Chondrocyte (in vitro differentiated cells): ENCODE results near the gene KIAA2012. TPM values are rescaled to one million over a fixed set of nuclear protein-coding genes. Genes with fewer than 3 reads are reported as not detected.

Source experiments
- DNase-seq: peaks from one replicate; pipeline ENCODE4 v3.0.0; 2021; ENCODE audit warnings: mixed read lengths, low spot score
- H3K27ac Mint-ChIP-seq: one replicate; pipeline ENCODE4 v1.8.0; 2021; ENCODE audit warnings: mild to moderate bottlenecking, moderate library complexity, mixed read lengths; ENCODE audit not compliant: unreplicated experiment
- H3K27me3 Mint-ChIP-seq: 2 replicates; pipeline ENCODE4 v1.8.0; 2021; ENCODE audit warnings: low read depth, mixed read lengths
- H3K36me3 Mint-ChIP-seq: 2 replicates; pipeline ENCODE4 v1.8.0; 2021; ENCODE audit warnings: low read depth, mixed read lengths
- H3K4me1 Mint-ChIP-seq: 2 replicates; pipeline ENCODE4 v1.8.0; 2021; ENCODE audit warnings: low read depth, mild to moderate bottlenecking, mixed read lengths
- H3K4me3 Mint-ChIP-seq: one replicate; pipeline ENCODE4 v1.8.0; 2021; ENCODE audit warnings: mild to moderate bottlenecking, moderate library complexity, mixed read lengths; ENCODE audit not compliant: unreplicated experiment
- H3K9me3 Mint-ChIP-seq: 2 replicates; pipeline ENCODE4 v1.8.0; 2021; ENCODE audit warnings: low read depth, mixed read lengths
- total RNA-seq: library from RNA; stranded (reverse); gene quantifications from 3 replicates; pipeline ENCODE4 v1.2.1, GENCODE V29; 2021
- TF ChIP-seq, protein P1 (sequence below): fragments of 200-600 bp; sonication (generic); IDR thresholded peaks from 2 replicates; pipeline ENCODE4 v1.5.0; 2021; ENCODE audit warnings: antibody characterized with exemption, mild to moderate bottlenecking, moderate library complexity

The KIAA2012 gene
- total RNA-seq, 1 donor from 2014 or later: not detected

DNA sequence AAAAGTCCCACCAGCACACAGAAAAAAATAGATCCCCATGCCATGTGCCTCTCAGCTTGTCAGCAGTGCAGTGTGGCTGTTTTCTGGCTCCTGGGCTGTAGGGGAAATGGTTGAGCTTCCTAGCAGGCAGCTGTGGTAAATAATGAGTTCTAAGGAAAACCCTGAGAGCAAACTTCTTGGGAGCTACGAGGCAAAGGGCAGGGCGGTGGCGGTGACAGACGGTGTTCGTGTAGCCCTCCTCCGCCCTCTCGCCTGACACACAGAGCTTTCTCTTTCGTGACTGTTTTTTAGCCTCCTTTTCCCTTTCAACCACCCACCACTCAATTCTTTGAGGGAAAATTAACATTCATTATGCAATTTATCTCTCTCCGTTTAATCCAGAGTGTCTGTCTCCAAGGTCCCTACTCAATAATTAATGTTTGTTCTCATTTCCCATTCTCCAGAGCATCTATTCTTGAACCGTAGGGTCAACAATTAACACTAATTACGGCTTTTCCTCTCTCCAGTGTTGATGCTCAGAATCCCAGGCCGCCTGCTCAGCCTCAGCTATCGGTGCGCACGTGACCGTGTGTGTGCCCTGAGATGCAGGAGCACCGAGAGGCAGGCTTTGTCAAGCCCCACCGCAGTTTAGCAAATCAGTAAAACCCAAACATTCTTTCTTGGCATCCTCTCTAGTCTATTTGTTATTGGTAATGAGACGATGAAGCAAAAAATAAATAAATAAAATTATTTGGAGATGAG is 50.1 kb downstream of the KIAA2012 start:
- H3K4me1 Mint-ChIP-seq: peaks cover 4% of the 10 kb centered on the region
- no peak for DNase-seq

GRCh38 chr2:202124286-202124685 is 51.2 kb downstream of the KIAA2012 start:
- no peak overlapping the region for H3K4me3 Mint-ChIP-seq
- DNase-seq: no peak
- TF ChIP-seq, protein P1, sequence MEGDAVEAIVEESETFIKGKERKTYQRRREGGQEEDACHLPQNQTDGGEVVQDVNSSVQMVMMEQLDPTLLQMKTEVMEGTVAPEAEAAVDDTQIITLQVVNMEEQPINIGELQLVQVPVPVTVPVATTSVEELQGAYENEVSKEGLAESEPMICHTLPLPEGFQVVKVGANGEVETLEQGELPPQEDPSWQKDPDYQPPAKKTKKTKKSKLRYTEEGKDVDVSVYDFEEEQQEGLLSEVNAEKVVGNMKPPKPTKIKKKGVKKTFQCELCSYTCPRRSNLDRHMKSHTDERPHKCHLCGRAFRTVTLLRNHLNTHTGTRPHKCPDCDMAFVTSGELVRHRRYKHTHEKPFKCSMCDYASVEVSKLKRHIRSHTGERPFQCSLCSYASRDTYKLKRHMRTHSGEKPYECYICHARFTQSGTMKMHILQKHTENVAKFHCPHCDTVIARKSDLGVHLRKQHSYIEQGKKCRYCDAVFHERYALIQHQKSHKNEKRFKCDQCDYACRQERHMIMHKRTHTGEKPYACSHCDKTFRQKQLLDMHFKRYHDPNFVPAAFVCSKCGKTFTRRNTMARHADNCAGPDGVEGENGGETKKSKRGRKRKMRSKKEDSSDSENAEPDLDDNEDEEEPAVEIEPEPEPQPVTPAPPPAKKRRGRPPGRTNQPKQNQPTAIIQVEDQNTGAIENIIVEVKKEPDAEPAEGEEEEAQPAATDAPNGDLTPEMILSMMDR: no peak
- no peak overlapping the region for H3K27ac Mint-ChIP-seq
- peaks cover 2% of the 10 kb centered on the region for H3K36me3 Mint-ChIP-seq
- H3K9me3 Mint-ChIP-seq: peaks cover 13% of the 10 kb centered on the region
- H3K4me1 Mint-ChIP-seq: no peaks in the 10 kb centered on the region
- H3K27me3 Mint-ChIP-seq: no peaks in the 10 kb centered on the region

More for the DNA sequence above, 50.1 kb downstream of the KIAA2012 start:
- Mint-ChIP-seq H3K27me3 (no peaks in the 10 kb centered on the region), H3K36me3 (peaks cover 2% of the 10 kb centered on the region), H3K4me3 (no peak overlapping the region), H3K9me3 (peaks cover 13% of the 10 kb centered on the region), H3K27ac (no peak overlapping the region)
- TF ChIP-seq, protein P1: no peak

GRCh38 chr2:202127687-202128331 is 54.8 kb downstream of the KIAA2012 start:
- no peak overlapping the region for H3K27ac Mint-ChIP-seq
- H3K9me3 Mint-ChIP-seq: no peaks in the 10 kb centered on the region
- H3K36me3 Mint-ChIP-seq: no peaks in the 10 kb centered on the region
- no peaks in the 10 kb centered on the region for H3K4me1 Mint-ChIP-seq
- H3K27me3 Mint-ChIP-seq: no peaks in the 10 kb centered on the region
- TF ChIP-seq, protein P1: no peak
- no peak overlapping the region for H3K4me3 Mint-ChIP-seq
- DNase-seq: no peak

- Mint-ChIP-seq H3K9me3 (no peaks in the 10 kb centered on the region), H3K27ac (no peak overlapping the region), H3K4me1 (peaks cover 16% of the 10 kb centered on the region), H3K4me3 (no peak overlapping the region), H3K36me3 (no peaks in the 10 kb centered on the region), H3K27me3 (no peaks in the 10 kb centered on the region)
- DNase-seq: no peak
- TF ChIP-seq, protein P1: no peak
Measured at GRCh38 chr2:202129841-202130240, 56.8 kb downstream of the KIAA2012 start.

GRCh38 chr2:202133200-202133908 is 60.3 kb downstream of the KIAA2012 start:
- H3K9me3 Mint-ChIP-seq: no peaks in the 10 kb centered on the region
- DNase-seq: no peak
- H3K27ac Mint-ChIP-seq: peak overlapping the region; percentile 85
- H3K4me1 Mint-ChIP-seq: peaks cover 30% of the 10 kb centered on the region
- H3K36me3 Mint-ChIP-seq: no peaks in the 10 kb centered on the region
- TF ChIP-seq, protein P1: no peak
- H3K4me3 Mint-ChIP-seq: no peak overlapping the region
- no peaks in the 10 kb centered on the region for H3K27me3 Mint-ChIP-seq
